HepG2 (cell line): Measurements from ENCODE around the gene SHF. TPM values are rescaled to one million over a fixed set of nuclear protein-coding genes. Genes with fewer than 3 reads are reported as not detected.

Experiments used
- HDAC6 ChIP-seq: fragments of 200-600 bp; sonication (generic); IDR thresholded peaks from 2 replicates; pipeline ENCODE4 v1.7.0; 2017; ENCODE audit warnings: mild to moderate bottlenecking, antibody characterized with exemption, low read length, low read depth
- HNRNPUL1 ChIP-seq: fragments of 200-400 bp; formaldehyde crosslinking; IDR thresholded peaks from 2 replicates; pipeline ENCODE4 v1.6.1; 2017; ENCODE audit warnings: low read depth, mild to moderate bottlenecking, low read length, moderate library complexity
- MYNN ChIP-seq: sonication (generic); formaldehyde crosslinking; IDR thresholded peaks from 2 replicates; pipeline ENCODE4 v1.4.0; 2020; ENCODE audit warnings: mild to moderate bottlenecking, low read depth, missing genetic modification reagents
- NFIB ChIP-seq: sonication (generic); formaldehyde crosslinking; IDR thresholded peaks from 2 replicates; pipeline ENCODE4 v1.9.0; 2021; ENCODE audit warnings: missing genetic modification reagents, mild to moderate bottlenecking, borderline replicate concordance
- REPIN1 ChIP-seq: sonication (generic); formaldehyde crosslinking; IDR thresholded peaks from 2 replicates; pipeline ENCODE4 v1.8.0; 2022; ENCODE audit warnings: missing genetic modification reagents, low read depth, mild to moderate bottlenecking, borderline replicate concordance
- ZBTB7A ChIP-seq: sonication (generic); formaldehyde crosslinking; IDR thresholded peaks from 2 replicates; pipeline ENCODE4 v1.8.0; 2022; ENCODE audit warnings: mild to moderate bottlenecking, missing genetic modification reagents
- ZFAT ChIP-seq: sonication (generic); formaldehyde crosslinking; conservative IDR thresholded peaks from 2 replicates; pipeline ENCODE4 v1.8.1; 2023; ENCODE audit warnings: missing genetic modification reagents, inconsistent platforms
- ZFP82 ChIP-seq: sonication (generic); formaldehyde crosslinking; IDR thresholded peaks from 2 replicates; pipeline ENCODE4 v1.5.1; 2020; ENCODE audit warnings: mild to moderate bottlenecking, missing genetic modification reagents, borderline replicate concordance
- ZNF768 ChIP-seq: sonication (generic); formaldehyde crosslinking; IDR thresholded peaks from 2 replicates; pipeline ENCODE4 v1.4.0; 2020; ENCODE audit warnings: missing genetic modification reagents
- ZNF878 ChIP-seq: sonication (generic); formaldehyde crosslinking; IDR thresholded peaks from 2 replicates; pipeline ENCODE4 v1.8.1; 2023; ENCODE audit warnings: mild to moderate bottlenecking, missing genetic modification reagents, moderate library complexity
- polyA plus RNA-seq, 8 experiments: library from polyadenylated mRNA; depleted of rRNA in 3 of 8; stranded (reverse) in 7 of 8; unstranded in 1 of 8; fragments of >200 nt; fragmentation: Illumina TruSeq in 4 of 8; extraction: Trizol in 4 of 8; gene quantifications; 2 replicates each; pipeline versions ENCODE4 v1.2.1 to v1.2.3, GENCODE V29; 2011 to 2016; ENCODE audit warnings: low read depth in 4 of 8, missing spikeins in 1 of 8, mixed read lengths in 1 of 8; ENCODE audit not compliant: insufficient read depth in 1 of 8
- total RNA-seq, 5 experiments: library from RNA; depleted of rRNA; stranded (reverse); fragments of >200 nt; fragmentation: Illumina TruSeq; extraction: Trizol; gene quantifications; 2 replicates each; pipeline ENCODE4 v1.2.3, GENCODE V29; 2016; ENCODE audit warnings: low read depth in 1 of 5
- TF ChIP-seq, protein P1 (sequence below): sonication (generic); formaldehyde crosslinking; IDR thresholded peaks from 2 replicates; pipeline ENCODE4 v1.5.0; 2020; ENCODE audit warnings: mild to moderate bottlenecking, missing genetic modification reagents
- TF ChIP-seq, protein P2 (sequence below): sonication (generic); formaldehyde crosslinking; IDR thresholded peaks from 2 replicates; pipeline ENCODE4 v1.4.0; 2020; ENCODE audit warnings: missing genetic modification reagents
- TF ChIP-seq, protein P3 (sequence below): sonication (generic); formaldehyde crosslinking; IDR thresholded peaks from 2 replicates; pipeline ENCODE4 v1.5.1; 2020; ENCODE audit warnings: missing genetic modification reagents, mild to moderate bottlenecking, borderline replicate concordance
- TF ChIP-seq, protein P4 (sequence below): sonication (generic); formaldehyde crosslinking; IDR thresholded peaks from 2 replicates; pipeline ENCODE4 v1.4.0; 2020; ENCODE audit warnings: missing genetic modification reagents, mild to moderate bottlenecking, borderline replicate concordance
- TF ChIP-seq, protein P5 (sequence below): sonication (generic); formaldehyde crosslinking; IDR thresholded peaks from 2 replicates; pipeline ENCODE4 v1.5.0; 2020; ENCODE audit warnings: missing genetic modification reagents
- TF ChIP-seq, protein P6 (sequence below): sonication (generic); formaldehyde crosslinking; IDR thresholded peaks from 2 replicates; pipeline ENCODE4 v1.8.0; 2022; ENCODE audit warnings: mild to moderate bottlenecking, missing genetic modification reagents, borderline replicate concordance
- TF ChIP-seq, protein P7 (sequence below): IDR thresholded peaks from 2 replicates; pipeline ENCODE4 v1.6.1; 2016; ENCODE audit warnings: missing genetic modification reagents, missing compliant biosample characterization

Gene SHF
- total and polyA plus RNA-seq, 2 of the 13 experiments (the other 11 are each of a cell fraction or from before 2014, with no cell fraction given) = 20.9 to 25.5 TPM

DNA sequence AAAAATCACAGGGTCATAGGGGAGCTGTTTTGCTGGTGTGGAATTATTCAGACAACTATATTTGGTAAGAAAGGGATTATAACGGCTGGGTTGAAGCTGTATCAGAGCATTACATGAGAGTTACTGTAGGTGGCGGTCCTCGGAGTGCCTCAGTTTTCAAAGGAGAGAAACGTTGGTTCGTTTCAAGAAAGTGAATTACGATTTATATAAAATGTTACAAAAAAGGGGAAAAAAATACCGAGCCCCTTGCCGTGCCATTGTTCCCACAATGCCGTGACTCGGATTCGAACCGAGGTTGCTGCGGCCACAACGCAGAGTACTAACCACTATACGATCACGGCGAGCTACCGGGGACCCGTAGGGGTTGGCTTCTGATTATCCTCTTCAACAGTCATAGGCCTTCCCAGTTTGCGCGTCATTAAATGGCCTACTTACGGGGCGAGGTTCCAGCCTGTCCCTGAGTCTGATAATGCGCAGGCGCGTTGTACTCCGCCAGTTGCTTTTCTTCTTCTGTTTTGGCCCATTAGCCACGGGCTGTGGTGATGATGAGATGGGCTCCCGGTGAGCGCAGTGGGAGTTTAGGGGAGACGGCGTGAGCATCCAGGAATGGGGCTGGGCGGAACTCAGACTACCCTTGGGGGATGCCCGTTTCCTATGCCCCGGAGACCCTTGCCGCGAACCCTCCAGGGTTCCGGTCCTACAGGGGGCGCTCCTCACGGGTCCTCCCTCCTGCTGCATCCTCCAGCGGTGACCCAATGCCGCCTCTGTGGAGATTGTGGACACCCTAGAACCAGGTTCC is 10.8 kb upstream of the SHF start (continued):
- TF ChIP-seq, protein P1, sequence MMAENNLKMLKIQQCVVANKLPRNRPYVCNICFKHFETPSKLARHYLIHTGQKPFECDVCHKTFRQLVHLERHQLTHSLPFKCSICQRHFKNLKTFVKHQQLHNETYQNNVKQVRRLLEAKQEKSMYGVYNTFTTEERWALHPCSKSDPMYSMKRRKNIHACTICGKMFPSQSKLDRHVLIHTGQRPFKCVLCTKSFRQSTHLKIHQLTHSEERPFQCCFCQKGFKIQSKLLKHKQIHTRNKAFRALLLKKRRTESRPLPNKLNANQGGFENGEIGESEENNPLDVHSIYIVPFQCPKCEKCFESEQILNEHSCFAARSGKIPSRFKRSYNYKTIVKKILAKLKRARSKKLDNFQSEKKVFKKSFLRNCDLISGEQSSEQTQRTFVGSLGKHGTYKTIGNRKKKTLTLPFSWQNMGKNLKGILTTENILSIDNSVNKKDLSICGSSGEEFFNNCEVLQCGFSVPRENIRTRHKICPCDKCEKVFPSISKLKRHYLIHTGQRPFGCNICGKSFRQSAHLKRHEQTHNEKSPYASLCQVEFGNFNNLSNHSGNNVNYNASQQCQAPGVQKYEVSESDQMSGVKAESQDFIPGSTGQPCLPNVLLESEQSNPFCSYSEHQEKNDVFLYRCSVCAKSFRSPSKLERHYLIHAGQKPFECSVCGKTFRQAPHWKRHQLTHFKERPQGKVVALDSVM (CRISPR knock-in tag) = no peak
- peak; percentile 73; the same call in 1 of the 2 replicates for TF ChIP-seq REPIN1 (CRISPR knock-in tag)
- TF ChIP-seq, protein P2, sequence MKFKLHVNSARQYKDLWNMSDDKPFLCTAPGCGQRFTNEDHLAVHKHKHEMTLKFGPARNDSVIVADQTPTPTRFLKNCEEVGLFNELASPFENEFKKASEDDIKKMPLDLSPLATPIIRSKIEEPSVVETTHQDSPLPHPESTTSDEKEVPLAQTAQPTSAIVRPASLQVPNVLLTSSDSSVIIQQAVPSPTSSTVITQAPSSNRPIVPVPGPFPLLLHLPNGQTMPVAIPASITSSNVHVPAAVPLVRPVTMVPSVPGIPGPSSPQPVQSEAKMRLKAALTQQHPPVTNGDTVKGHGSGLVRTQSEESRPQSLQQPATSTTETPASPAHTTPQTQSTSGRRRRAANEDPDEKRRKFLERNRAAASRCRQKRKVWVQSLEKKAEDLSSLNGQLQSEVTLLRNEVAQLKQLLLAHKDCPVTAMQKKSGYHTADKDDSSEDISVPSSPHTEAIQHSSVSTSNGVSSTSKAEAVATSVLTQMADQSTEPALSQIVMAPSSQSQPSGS = peak; percentile 81
- no peak for TF ChIP-seq HDAC6
- no peak for TF ChIP-seq NFIB
- peak; percentile 46; the same call in 1 of the 2 replicates for TF ChIP-seq ZNF768 (CRISPR knock-in tag)
- TF ChIP-seq ZBTB7A (CRISPR knock-in tag) = peak; percentile 81
- TF ChIP-seq, protein P3, sequence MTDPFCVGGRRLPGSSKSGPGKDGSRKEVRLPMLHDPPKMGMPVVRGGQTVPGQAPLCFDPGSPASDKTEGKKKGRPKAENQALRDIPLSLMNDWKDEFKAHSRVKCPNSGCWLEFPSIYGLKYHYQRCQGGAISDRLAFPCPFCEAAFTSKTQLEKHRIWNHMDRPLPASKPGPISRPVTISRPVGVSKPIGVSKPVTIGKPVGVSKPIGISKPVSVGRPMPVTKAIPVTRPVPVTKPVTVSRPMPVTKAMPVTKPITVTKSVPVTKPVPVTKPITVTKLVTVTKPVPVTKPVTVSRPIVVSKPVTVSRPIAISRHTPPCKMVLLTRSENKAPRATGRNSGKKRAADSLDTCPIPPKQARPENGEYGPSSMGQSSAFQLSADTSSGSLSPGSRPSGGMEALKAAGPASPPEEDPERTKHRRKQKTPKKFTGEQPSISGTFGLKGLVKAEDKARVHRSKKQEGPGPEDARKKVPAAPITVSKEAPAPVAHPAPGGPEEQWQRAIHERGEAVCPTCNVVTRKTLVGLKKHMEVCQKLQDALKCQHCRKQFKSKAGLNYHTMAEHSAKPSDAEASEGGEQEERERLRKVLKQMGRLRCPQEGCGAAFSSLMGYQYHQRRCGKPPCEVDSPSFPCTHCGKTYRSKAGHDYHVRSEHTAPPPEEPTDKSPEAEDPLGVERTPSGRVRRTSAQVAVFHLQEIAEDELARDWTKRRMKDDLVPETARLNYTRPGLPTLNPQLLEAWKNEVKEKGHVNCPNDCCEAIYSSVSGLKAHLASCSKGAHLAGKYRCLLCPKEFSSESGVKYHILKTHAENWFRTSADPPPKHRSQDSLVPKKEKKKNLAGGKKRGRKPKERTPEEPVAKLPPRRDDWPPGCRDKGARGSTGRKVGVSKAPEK = no peak
- no peak for TF ChIP-seq HNRNPUL1
- TF ChIP-seq, protein P4, sequence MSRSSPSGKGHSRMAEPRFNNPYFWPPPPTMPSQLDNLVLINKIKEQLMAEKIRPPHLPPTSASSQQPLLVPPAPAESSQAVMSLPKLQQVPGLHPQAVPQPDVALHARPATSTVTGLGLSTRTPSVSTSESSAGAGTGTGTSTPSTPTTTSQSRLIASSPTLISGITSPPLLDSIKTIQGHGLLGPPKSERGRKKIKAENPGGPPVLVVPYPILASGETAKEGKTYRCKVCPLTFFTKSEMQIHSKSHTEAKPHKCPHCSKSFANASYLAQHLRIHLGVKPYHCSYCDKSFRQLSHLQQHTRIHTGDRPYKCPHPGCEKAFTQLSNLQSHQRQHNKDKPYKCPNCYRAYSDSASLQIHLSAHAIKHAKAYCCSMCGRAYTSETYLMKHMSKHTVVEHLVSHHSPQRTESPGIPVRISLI (CRISPR knock-in tag) = peak; percentile 60; the same call in 1 of the 2 replicates
- TF ChIP-seq, protein P5, sequence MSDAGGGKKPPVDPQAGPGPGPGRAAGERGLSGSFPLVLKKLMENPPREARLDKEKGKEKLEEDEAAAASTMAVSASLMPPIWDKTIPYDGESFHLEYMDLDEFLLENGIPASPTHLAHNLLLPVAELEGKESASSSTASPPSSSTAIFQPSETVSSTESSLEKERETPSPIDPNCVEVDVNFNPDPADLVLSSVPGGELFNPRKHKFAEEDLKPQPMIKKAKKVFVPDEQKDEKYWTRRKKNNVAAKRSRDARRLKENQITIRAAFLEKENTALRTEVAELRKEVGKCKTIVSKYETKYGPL (CRISPR knock-in tag) = no peak
- TF ChIP-seq ZFAT = no peak
- TF ChIP-seq, protein P6, sequence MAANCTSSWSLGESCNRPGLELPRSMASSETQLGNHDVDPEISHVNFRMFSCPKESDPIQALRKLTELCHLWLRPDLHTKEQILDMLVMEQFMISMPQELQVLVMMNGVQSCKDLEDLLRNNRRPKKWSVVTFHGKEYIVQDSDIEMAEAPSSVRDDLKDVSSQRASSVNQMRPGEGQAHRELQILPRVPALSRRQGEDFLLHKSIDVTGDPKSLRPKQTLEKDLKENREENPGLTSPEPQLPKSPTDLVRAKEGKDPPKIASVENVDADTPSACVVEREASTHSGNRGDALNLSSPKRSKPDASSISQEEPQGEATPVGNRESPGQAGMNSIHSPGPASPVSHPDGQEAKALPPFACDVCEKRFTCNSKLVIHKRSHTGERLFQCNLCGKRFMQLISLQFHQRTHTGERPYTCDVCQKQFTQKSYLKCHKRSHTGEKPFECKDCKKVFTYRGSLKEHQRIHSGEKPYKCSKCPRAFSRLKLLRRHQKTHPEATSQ (CRISPR knock-in tag) = no peak; the same call in 1 of the 2 replicates
- TF ChIP-seq MYNN (CRISPR knock-in tag) = no peak
- TF ChIP-seq ZFP82 = no peak
- TF ChIP-seq, protein P7, sequence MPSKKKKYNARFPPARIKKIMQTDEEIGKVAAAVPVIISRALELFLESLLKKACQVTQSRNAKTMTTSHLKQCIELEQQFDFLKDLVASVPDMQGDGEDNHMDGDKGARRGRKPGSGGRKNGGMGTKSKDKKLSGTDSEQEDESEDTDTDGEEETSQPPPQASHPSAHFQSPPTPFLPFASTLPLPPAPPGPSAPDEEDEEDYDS (CRISPR knock-in tag) = peak; percentile 71
- no peak; the same call in 1 of the 2 replicates for TF ChIP-seq ZNF878 (CRISPR knock-in tag)
